ENCODE data around the gene HUS1.
"Not testable (repeated sequence)": the region's sequence is repeated elsewhere in the genome, so short reads cannot be mapped to it uniquely, and the experiment has no call there.

HUS1 gene

GRCh38 chr7:47944536-47945260 is 34.7 kb downstream of the HUS1 start:
- DNase-seq (ENCODE audit: low read depth): no peak

- no peak for DNase-seq (ENCODE audit: low read depth)
Measured at GRCh38 chr7:47943676-47944474, 35.5 kb downstream of the HUS1 start.

- not testable (repeated sequence) for DNase-seq (ENCODE audit: low read depth)
Measured at GRCh38 chr7:47942651-47943050, 36.8 kb downstream of the HUS1 start.

GRCh38 chr7:47942132-47942531 is 37.3 kb downstream of the HUS1 start:
- no peak for DNase-seq (ENCODE audit: low read depth)

- DNase-seq (ENCODE audit: low read depth): peak; percentile 45
Measured at GRCh38 chr7:47941136-47941844, 38.1 kb downstream of the HUS1 start.

GRCh38 chr7:47940088-47941013 is 39.1 kb downstream of the HUS1 start:
- DNase-seq (ENCODE audit: low read depth): peak; percentile 87

GRCh38 chr7:47939425-47940036 is 39.9 kb downstream of the HUS1 start:
- no peak for DNase-seq (ENCODE audit: low read depth)

- no peak for DNase-seq (ENCODE audit: low read depth)
Measured at GRCh38 chr7:47938574-47939165, 40.7 kb downstream of the HUS1 start.

- DNase-seq (ENCODE audit: low read depth): no peak
Measured at GRCh38 chr7:47937711-47938573, 41.5 kb downstream of the HUS1 start.

- no peak for DNase-seq (ENCODE audit: low read depth)
Measured at GRCh38 chr7:47937065-47937687, 42.2 kb downstream of the HUS1 start.

GRCh38 chr7:47936323-47936722 is 43.1 kb downstream of the HUS1 start:
- no peak for DNase-seq (ENCODE audit: low read depth)

- DNase-seq (ENCODE audit: low read depth): no peak
Measured at GRCh38 chr7:47935336-47935735, 44.1 kb downstream of the HUS1 start.

GRCh38 chr7:47934831-47935230 is 44.6 kb downstream of the HUS1 start:
- no peak for DNase-seq (ENCODE audit: low read depth)

- DNase-seq (ENCODE audit: low read depth): no peak
Measured at GRCh38 chr7:47933215-47933614, 46.2 kb downstream of the HUS1 start.

GRCh38 chr7:47932466-47933037 is 46.9 kb downstream of the HUS1 start:
- no peak for DNase-seq (ENCODE audit: low read depth)

- DNase-seq (ENCODE audit: low read depth): no peak
Measured at GRCh38 chr7:47932016-47932415, 47.4 kb downstream of the HUS1 start.

- DNase-seq (ENCODE audit: low read depth): no peak
Measured at GRCh38 chr7:47931005-47932004, 48.1 kb downstream of the HUS1 start.

GRCh38 chr7:47924266-47924665 is 55.1 kb downstream of the HUS1 start:
- no peak for DNase-seq (ENCODE audit: low read depth)
